Pulmonary artery endothelial cell (primary cell): ENCODE results near the gene RBM8A. TPM values are rescaled to one million over a fixed set of nuclear protein-coding genes. Genes with fewer than 3 reads are reported as not detected.

Source experiments
- DNase-seq: peaks from one replicate; pipeline ENCODE4 v3.0.0-alpha.2; 2011; ENCODE audit warnings: low read depth, low spot score
- total RNA-seq: library from RNA; depleted of rRNA; stranded (reverse); fragments of >200 nt; gene quantifications from 2 replicates; pipeline ENCODE4 v1.2.3, GENCODE V29; 2014

Gene RBM8A
- total RNA-seq, 1 donor from 2014 or later, result 129 TPM

DNA sequence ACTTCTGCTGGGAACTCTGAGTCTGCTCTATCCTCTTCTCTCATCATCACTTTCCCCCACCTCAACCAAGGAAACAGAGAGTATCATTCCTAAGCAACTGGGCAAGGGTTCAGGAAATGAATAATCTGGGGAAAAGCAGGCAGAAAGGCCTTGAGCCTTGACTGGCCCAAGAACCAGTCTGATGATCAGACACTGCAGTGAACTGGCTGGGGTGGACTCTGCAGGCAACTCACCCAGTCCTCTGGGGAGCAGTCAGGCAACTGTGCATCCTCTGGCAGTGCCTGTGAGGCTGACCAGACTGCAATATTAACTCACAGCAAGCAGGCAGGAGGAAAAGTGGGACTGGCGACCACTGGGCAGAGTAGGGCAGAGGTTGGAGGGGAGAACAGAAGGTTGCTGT is 42.6 kb downstream of the RBM8A start:
- peak; percentile 33 for DNase-seq

DNA sequence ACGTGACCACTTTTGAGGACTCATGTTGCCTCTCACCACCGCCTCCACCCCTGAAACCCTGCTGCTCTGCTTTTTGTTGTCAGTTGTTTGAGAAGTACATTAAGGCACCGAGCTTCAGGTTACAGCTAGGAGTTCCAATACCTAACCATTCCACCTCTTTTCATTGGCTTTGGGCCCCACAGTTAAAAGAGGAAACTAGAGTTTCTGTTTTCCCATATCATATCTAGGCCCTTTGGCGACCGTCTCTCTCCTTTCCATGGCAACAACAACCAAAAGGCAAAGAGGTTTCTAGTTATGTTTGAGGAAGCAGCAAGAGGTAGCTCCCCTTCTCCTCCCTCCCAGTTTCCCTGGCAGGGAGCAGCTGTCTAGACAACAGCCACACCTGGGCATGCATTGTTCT is 47.5 kb downstream of the RBM8A start:
- DNase-seq, result no peak

DNA sequence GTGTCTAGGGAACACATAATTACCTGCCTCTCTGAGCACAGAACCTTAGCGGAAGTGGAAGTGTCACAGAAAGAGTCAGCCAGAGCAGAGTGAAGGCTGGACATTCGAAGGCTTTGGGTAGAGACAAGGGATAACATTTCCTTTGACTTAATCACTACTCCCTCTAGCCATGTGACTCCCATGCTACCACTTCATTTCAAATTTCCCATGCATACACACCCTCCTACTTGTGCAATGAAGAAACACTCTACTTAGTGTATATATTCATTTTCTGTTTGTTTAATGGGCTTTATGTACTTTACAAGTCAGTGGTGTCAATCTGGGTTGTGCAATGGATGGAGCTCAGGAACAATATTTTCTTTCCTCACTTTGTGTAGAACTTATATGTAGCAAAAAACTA is 48.6 kb downstream of the RBM8A start:
- DNase-seq, result no peak

DNA sequence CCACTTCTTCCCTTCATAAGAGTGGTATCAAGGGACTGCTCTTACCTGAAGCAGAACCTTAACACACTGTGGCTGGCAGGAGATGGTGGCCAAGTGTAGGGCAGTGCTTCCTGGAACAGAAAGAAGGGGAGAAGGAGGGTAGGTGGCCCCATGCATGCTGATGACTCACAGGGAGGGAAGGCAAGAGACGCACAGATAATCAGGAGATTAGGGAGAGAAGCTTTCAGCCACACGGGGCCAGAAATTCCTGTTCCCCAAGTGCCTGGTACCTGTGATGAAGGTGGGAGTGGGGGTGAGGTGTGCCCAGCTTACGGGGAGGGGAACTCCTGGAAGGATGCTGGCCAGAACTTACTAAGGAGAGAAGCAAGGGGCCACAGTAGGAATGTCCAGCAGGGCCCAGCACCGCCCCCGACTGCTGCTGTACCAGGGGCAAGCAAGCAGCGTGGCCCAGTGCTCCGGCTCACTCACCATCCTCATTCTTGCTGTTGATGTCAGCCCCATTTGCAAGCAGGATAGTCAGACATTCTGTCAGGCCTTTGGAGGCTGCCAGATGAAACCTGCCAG is 49.3 kb downstream of the RBM8A start:
- DNase-seq, result no peak

DNA sequence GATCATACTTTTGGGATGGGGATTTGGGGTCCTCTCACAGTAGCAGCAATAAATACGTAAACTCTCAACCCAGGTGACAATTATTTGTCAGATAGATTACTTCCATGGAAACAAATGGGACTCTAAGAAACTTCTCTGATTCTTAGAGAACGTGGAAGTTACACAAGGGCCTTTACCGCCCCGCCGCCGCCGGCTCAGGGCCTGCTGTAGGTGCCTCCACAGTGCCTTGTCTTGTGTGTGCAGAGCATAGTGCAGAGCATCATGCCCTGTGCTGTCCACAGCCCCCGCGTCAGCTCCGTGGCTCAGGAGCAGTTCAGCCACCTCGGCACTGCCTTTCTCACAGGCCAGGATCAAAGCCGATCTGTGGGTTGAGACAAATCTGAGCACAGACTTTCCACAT is 52.6 kb downstream of the RBM8A start:
- no peak for DNase-seq

DNA sequence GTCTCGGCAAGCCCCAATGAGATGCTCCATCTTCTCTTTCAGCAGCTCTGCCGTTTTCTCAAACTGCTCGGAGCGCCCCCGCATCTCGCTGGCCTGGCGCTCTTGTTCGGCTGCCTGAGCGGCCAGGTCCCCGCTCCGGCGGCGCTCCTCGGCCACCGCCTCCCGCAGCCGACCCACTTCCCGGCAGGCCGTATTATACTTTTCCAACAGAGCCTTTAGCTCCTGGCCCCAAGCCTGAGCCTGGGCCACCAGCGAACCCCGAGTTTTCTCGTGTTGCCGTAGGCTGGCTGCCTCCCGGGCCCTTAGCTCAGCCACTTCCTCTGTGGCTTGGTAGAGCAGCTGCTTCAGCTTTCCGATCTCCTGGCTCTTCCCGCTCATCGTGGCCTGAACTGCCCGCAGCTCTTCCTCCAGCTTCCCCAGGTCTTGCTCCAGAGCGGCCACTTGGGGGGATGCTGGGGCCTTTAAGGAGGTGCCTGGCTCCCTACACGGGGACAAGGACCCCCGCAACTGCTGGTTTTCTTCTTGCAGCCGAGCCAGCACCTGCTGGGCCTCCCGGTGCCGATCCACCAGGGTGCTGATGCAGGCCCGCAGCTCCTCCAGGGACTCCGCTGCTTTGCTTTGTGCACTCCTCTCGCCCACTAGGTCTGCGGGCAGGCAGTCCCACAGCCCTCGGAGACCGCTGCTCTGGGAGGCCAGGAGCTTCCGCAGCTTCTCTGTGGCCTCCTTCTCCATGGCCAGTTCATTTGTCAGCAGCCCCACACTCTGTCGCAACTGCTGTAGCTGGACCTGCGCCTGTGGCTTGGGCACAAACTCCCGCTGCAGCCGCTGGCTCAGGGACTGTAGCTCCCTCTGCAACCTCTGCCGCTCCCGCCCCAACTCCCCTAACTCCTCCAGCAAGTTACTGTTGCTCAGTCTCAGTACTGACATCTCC is 55.0 kb downstream of the RBM8A start:
- no peak for DNase-seq

Other genes with a start within 250 kb of the RBM8A start
- gene PDZK1, start 220.1 kb downstream of the RBM8A start, total RNA-seq, result 0.07 and 0.14 TPM in 2 replicates
- gene CD160, start 208.0 kb downstream of the RBM8A start, total RNA-seq, result not detected in 2 replicates
- gene RNF115, start 103.4 kb downstream of the RBM8A start, total RNA-seq, result 17.9 and 20.0 TPM in 2 replicates
- gene POLR3C, start 103.3 kb downstream of the RBM8A start, total RNA-seq, result 33.7 and 36.3 TPM in 2 replicates
- gene NUDT17, start 81.9 kb downstream of the RBM8A start, total RNA-seq, result 2.8 and 3.4 TPM in 2 replicates
- gene PIAS3, start 68.4 kb downstream of the RBM8A start, total RNA-seq, result 7.6 and 9.8 TPM in 2 replicates
- gene ANKRD35, start 41.6 kb downstream of the RBM8A start, total RNA-seq, result 0.32 and 0.33 TPM in 2 replicates
- gene ITGA10, start 17.4 kb downstream of the RBM8A start, total RNA-seq, result 32.2 and 104 TPM in 2 replicates
- gene PEX11B, start 8.8 kb downstream of the RBM8A start, total RNA-seq, result 30.9 and 31.9 TPM in 2 replicates
- 22.9 and 28.6 TPM in 2 replicates for gene LIX1L, start 30.5 kb upstream of the RBM8A start, total RNA-seq
- 0.18 and 0.20 TPM in 2 replicates for gene ANKRD34A, start 37.1 kb upstream of the RBM8A start, total RNA-seq
- gene POLR3GL, start 37.2 kb upstream of the RBM8A start, total RNA-seq, result 15.9 and 16.0 TPM in 2 replicates
- 42.1 and 57.6 TPM in 2 replicates for gene TXNIP, start 69.1 kb upstream of the RBM8A start, total RNA-seq
- not detected in 2 replicates for gene HJV, start 94.3 kb upstream of the RBM8A start, total RNA-seq
- gene NBPF10, start 217.3 kb upstream of the RBM8A start, total RNA-seq, result 0.66 and 1.1 TPM in 2 replicates